ENCODE measurements around the gene PCMT1.

The PCMT1 gene

GRCh38 chr6:149782337-149782736, 32.8 kb downstream of the PCMT1 start:
- DNase-seq: no peak
- Histone ChIP-seq H3K36me3 (peaks cover 32% of the 10 kb centered on the region), H3K9me3 (no peaks in the 10 kb centered on the region), H3K4me1 (no peaks in the 10 kb centered on the region), H3K27me3 (no peaks in the 10 kb centered on the region), H3K4me3 (ENCODE audit: low read depth, low read length) (no peak overlapping the region)
- no peak for TF ChIP-seq CTCF (IDR thresholded peaks at IDR 0.05; ENCODE audit: low read depth, low read length)

DNA sequence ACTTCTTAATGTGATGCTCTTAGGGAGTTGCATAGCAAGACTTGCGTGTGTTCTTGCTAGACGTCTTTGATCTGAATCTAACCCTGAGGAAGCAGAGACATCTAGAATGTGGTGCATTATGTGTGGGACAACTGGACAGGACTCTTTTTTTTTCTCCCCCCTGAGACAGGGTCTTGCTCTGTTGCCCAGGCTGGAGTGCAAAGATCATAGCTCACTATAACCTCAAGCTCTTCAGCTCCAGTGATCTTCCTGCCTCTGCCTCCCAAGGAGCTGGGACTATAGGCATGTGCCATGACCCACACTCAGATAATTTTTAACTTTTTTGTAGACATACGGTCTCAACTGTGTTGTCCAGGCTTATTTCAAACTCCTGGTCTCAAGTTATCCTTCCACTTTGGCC, 34.0 kb downstream of the PCMT1 start:
- H3K9me3 ChIP-seq: no peaks in the 10 kb centered on the region
- DNase-seq: no peak
- no peak overlapping the region for H3K4me3 ChIP-seq (ENCODE audit: low read depth, low read length)
- H3K27me3 ChIP-seq: no peaks in the 10 kb centered on the region
- no peaks in the 10 kb centered on the region for H3K4me1 ChIP-seq
- TF ChIP-seq CTCF (IDR thresholded peaks at IDR 0.05; ENCODE audit: low read depth, low read length): no peak
- H3K36me3 ChIP-seq: peaks cover 27% of the 10 kb centered on the region

DNA sequence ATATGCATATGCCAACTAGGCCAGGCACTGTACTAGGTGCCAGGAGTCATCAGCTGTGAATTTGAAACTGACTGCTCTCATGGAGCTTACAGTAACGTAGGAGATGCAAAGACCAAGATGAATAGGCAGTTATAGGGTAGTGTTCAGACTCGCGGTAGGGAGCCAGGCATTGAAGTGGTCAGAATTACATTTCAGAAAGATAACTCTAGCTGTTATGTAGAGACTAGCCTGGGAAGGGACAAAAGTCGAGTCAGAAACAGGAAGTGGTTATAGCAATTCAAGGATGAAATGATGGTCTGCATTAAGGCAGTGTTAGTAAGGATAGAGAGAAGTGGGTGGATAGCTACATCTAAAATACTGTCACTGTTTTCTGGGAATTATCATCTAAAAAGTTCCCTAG, 56.6 kb downstream of the PCMT1 start:
- H3K36me3 ChIP-seq: peaks cover 14% of the 10 kb centered on the region
- DNase-seq: no peak

GRCh38 chr6:149809798-149810197, 60.3 kb downstream of the PCMT1 start:
- TF ChIP-seq CTCF (IDR thresholded peaks at IDR 0.05; ENCODE audit: low read depth, low read length): no peak
- Histone ChIP-seq H3K9me3 (no peaks in the 10 kb centered on the region), H3K36me3 (peaks cover 18% of the 10 kb centered on the region), H3K27me3 (no peaks in the 10 kb centered on the region), H3K4me3 (ENCODE audit: low read depth, low read length) (no peak overlapping the region), H3K4me1 (no peaks in the 10 kb centered on the region)
- no peak for DNase-seq

More for the DNA sequence above, 56.6 kb downstream of the PCMT1 start:
- no peaks in the 10 kb centered on the region for H3K4me1 ChIP-seq
- no peak overlapping the region for H3K4me3 ChIP-seq (ENCODE audit: low read depth, low read length)
- H3K27me3 ChIP-seq: no peaks in the 10 kb centered on the region
- no peaks in the 10 kb centered on the region for H3K9me3 ChIP-seq
- TF ChIP-seq CTCF (IDR thresholded peaks at IDR 0.05; ENCODE audit: low read depth, low read length): no peak

DNA sequence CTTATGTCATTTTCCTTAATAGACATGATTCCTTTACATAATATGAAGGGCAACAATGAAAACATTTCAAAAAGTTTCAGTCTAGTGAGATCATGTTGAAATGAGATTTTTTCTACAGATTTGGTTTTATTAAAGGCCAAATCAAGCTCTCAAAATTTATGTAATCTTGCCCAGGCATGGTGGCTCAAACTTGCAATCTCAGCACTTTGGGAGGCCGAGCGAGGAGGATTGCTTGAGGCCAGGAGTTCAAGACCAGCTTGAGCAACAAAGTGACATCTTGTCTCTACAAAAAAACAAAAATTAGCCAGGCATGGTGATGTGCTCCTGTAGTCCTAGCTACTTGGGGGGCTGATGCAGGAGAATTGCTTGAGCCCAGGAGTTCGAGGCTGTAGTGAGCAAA, 63.8 kb downstream of the PCMT1 start:
- Histone ChIP-seq H3K27me3 (no peaks in the 10 kb centered on the region), H3K36me3 (peaks cover 12% of the 10 kb centered on the region), H3K4me3 (ENCODE audit: low read depth, low read length) (no peak overlapping the region), H3K4me1 (no peaks in the 10 kb centered on the region), H3K9me3 (no peaks in the 10 kb centered on the region)
- DNase-seq: no peak
- no peak for TF ChIP-seq CTCF (IDR thresholded peaks at IDR 0.05; ENCODE audit: low read depth, low read length)

GRCh38 chr6:149815788-149816187, 66.2 kb downstream of the PCMT1 start:
- no peaks in the 10 kb centered on the region for H3K9me3 ChIP-seq
- H3K27me3 ChIP-seq: no peaks in the 10 kb centered on the region

More at GRCh38 chr6:149815788-149816187, 66.2 kb downstream of the PCMT1 start:
- H3K36me3 ChIP-seq: peaks cover 12% of the 10 kb centered on the region
- no peak for TF ChIP-seq CTCF (IDR thresholded peaks at IDR 0.05; ENCODE audit: low read depth, low read length)
- no peaks in the 10 kb centered on the region for H3K4me1 ChIP-seq
- H3K4me3 ChIP-seq (ENCODE audit: low read depth, low read length): no peak overlapping the region
- no peak for DNase-seq

Measured in BE2C (cell line).